HEK293 (cell line): ENCODE measurements around the gene MEIOC.

Experiments used
- CTCF ChIA-PET: fragments of 350-600 bp; formaldehyde crosslinking; extraction: SDS; loops from one replicate; lab custom pipeline; 2021; ENCODE audit warnings: antibody characterized with exemption; lab: Yijun Ruan, JAX
- POLR2A ChIA-PET: fragments of 300-600 bp; formaldehyde crosslinking; extraction: SDS; loops from one replicate; lab custom pipeline; 2020; ENCODE audit warnings: antibody characterized with exemption, inconsistent platforms; lab: Yijun Ruan, JAX
- H3K27ac ChIP-seq: fragments of 200-500 bp; sonication (Bioruptor generic); 2 replicates; pipeline ENCODE4 v1.5.1; 2014; ENCODE audit warnings: low read depth, low read length, control low read depth, inconsistent platforms; ENCODE audit errors: extremely low read depth
- H3K36me3 ChIP-seq, 2 experiments: fragments of 200-500 bp in 1 of 2; sonication (Bioruptor generic) in 1 of 2; 1 replicate in 1 of 2; 2 replicates in 1 of 2; pipeline ENCODE4 v1.5.1; 2014 to 2017; ENCODE audit warnings: inconsistent platforms in 2 of 2, low read length in 2 of 2; ENCODE audit not compliant: control insufficient read depth in 2 of 2, insufficient read depth in 1 of 2
- H3K4me1 ChIP-seq: fragments of 200-500 bp; sonication (Bioruptor generic); 2 replicates; pipeline ENCODE4 v1.5.1; 2014; ENCODE audit warnings: mild to moderate bottlenecking, low read length, inconsistent platforms; ENCODE audit not compliant: control insufficient read depth, insufficient read depth
- H3K4me3 ChIP-seq: 2 replicates; pipeline ENCODE4 v1.5.1; 2011; ENCODE audit warnings: low read depth, mild to moderate bottlenecking, control low read depth, low read length, moderate library complexity
- H3K9me3 ChIP-seq: fragments of 200-500 bp; sonication (Bioruptor generic); 2 replicates; pipeline ENCODE4 v1.5.1; 2014; ENCODE audit warnings: low read depth, low read length, inconsistent platforms; ENCODE audit not compliant: control insufficient read depth, insufficient read depth
- HIC1 ChIP-seq: fragments of 450-650 bp; formaldehyde crosslinking; IDR thresholded peaks from 2 replicates; pipeline ENCODE4 v1.5.1; 2016; ENCODE audit warnings: missing biosample characterization, missing genetic modification characterization
- HOXA7 ChIP-seq: sonication (generic); formaldehyde crosslinking; IDR thresholded peaks from 2 replicates; pipeline ENCODE4 v1.8.1; 2022; ENCODE audit warnings: missing genetic modification reagents, borderline replicate concordance
- KLF7 ChIP-seq: fragments of 450-650 bp; formaldehyde crosslinking; IDR thresholded peaks from 2 replicates; pipeline ENCODE4 v1.5.1; 2016; ENCODE audit warnings: missing biosample characterization, missing genetic modification characterization, borderline replicate concordance
- OSR2 ChIP-seq: fragments of 450-650 bp; formaldehyde crosslinking; IDR thresholded peaks from 2 replicates; pipeline ENCODE4 v1.5.1; 2016; ENCODE audit warnings: missing biosample characterization, missing genetic modification characterization
- OVOL3 ChIP-seq: fragments of 450-650 bp; formaldehyde crosslinking; IDR thresholded peaks from 2 replicates; pipeline ENCODE4 v1.5.1; 2016; ENCODE audit warnings: missing biosample characterization, missing genetic modification characterization
- PRDM6 ChIP-seq: fragments of 450-650 bp; formaldehyde crosslinking; IDR thresholded peaks from 2 replicates; pipeline ENCODE4 v1.5.1; 2017; ENCODE audit warnings: missing biosample characterization, missing genetic modification characterization
- SCRT1 ChIP-seq: fragments of 450-650 bp; formaldehyde crosslinking; IDR thresholded peaks from 2 replicates; pipeline ENCODE4 v1.5.1; 2016; ENCODE audit warnings: missing biosample characterization, missing genetic modification characterization, borderline replicate concordance
- SP7 ChIP-seq: fragments of 450-650 bp; formaldehyde crosslinking; IDR thresholded peaks from 2 replicates; pipeline ENCODE4 v1.5.1; 2016; ENCODE audit warnings: missing biosample characterization, missing genetic modification characterization
- ZBTB11 ChIP-seq: fragments of 450-650 bp; formaldehyde crosslinking; conservative IDR thresholded peaks from 2 replicates; pipeline ENCODE4 v1.5.1; 2016; ENCODE audit warnings: low read depth, missing biosample characterization, missing genetic modification characterization
- ZBTB21 ChIP-seq: fragments of 450-650 bp; formaldehyde crosslinking; IDR thresholded peaks from 2 replicates; pipeline ENCODE4 v1.5.1; 2017; ENCODE audit warnings: missing biosample characterization, missing genetic modification characterization
- ZNF266 ChIP-seq: fragments of 450-650 bp; formaldehyde crosslinking; IDR thresholded peaks from 2 replicates; pipeline ENCODE4 v1.5.1; 2016; ENCODE audit warnings: missing biosample characterization, missing genetic modification characterization, low read depth
- ZNF324 ChIP-seq: fragments of 450-650 bp; formaldehyde crosslinking; IDR thresholded peaks from 2 replicates; pipeline ENCODE4 v1.5.1; 2016; ENCODE audit warnings: missing biosample characterization, missing genetic modification characterization
- ZNF501 ChIP-seq: fragments of 450-650 bp; formaldehyde crosslinking; IDR thresholded peaks from 2 replicates; pipeline ENCODE4 v1.5.1; 2016; ENCODE audit warnings: missing biosample characterization, missing genetic modification characterization
- ZNF585B ChIP-seq: fragments of 450-650 bp; formaldehyde crosslinking; IDR thresholded peaks from 2 replicates; pipeline ENCODE4 v1.5.1; 2016; ENCODE audit warnings: missing biosample characterization, missing genetic modification characterization
- ZNF610 ChIP-seq: fragments of 450-650 bp; formaldehyde crosslinking; IDR thresholded peaks from 2 replicates; pipeline ENCODE4 v1.5.1; 2016; ENCODE audit warnings: missing biosample characterization, missing genetic modification characterization, borderline replicate concordance
- ZNF658 ChIP-seq: fragments of 450-650 bp; formaldehyde crosslinking; IDR thresholded peaks from 2 replicates; pipeline ENCODE4; 2016; ENCODE audit warnings: missing biosample characterization, missing genetic modification characterization
- ZNF692 ChIP-seq: fragments of 450-650 bp; formaldehyde crosslinking; IDR thresholded peaks from 2 replicates; pipeline ENCODE4 v1.5.1; 2016; ENCODE audit warnings: missing biosample characterization, missing genetic modification characterization
- ZNF701 ChIP-seq: fragments of 450-650 bp; formaldehyde crosslinking; IDR thresholded peaks from 2 replicates; pipeline ENCODE4 v1.5.1; 2016; ENCODE audit warnings: missing biosample characterization, missing genetic modification characterization
- ZNF707 ChIP-seq: fragments of 450-650 bp; formaldehyde crosslinking; IDR thresholded peaks from 2 replicates; pipeline ENCODE4 v1.5.1; 2016; ENCODE audit warnings: missing biosample characterization, missing genetic modification characterization
- ZXDB ChIP-seq: fragments of 450-650 bp; formaldehyde crosslinking; IDR thresholded peaks from 2 replicates; pipeline ENCODE4 v1.5.1; 2016; ENCODE audit warnings: missing biosample characterization, missing genetic modification characterization

Gene MEIOC

GRCh38 chr17:44628243-44629188 lies 27.8 kb upstream of the MEIOC start (continued):
- TF ChIP-seq HIC1 (tag by site-specific recombination) = no peak
- no peak for TF ChIP-seq ZNF585B (tag by site-specific recombination)
- no peak for TF ChIP-seq ZNF501 (tag by site-specific recombination)
- no peak for TF ChIP-seq ZNF658 (tag by site-specific recombination)
- no peak for TF ChIP-seq HOXA7 (CRISPR knock-in tag)
- TF ChIP-seq ZNF324 (tag by site-specific recombination) = no peak
- TF ChIP-seq KLF7 (tag by site-specific recombination) = no peak

GRCh38 chr17:44629314-44629713 lies 27.0 kb upstream of the MEIOC start:
- H3K4me1 ChIP-seq = no peaks in the 10 kb centered on the region
- no peak overlapping the region for H3K4me3 ChIP-seq
- H3K9me3 ChIP-seq = no peaks in the 10 kb centered on the region
- TF ChIP-seq ZNF707 = no peak
- TF ChIP-seq ZBTB11 (tag by site-specific recombination) = no peak
- TF ChIP-seq SCRT1 (tag by site-specific recombination) = no peak
- TF ChIP-seq ZNF701 (tag by site-specific recombination) = no peak
- no peak for TF ChIP-seq ZXDB (tag by site-specific recombination)
- TF ChIP-seq SP7 (tag by site-specific recombination) = no peak
- TF ChIP-seq ZNF610 (tag by site-specific recombination) = no peak
- no peak for TF ChIP-seq ZNF266 (tag by site-specific recombination)
- TF ChIP-seq ZBTB21 (tag by site-specific recombination) = no peak
- no peak for TF ChIP-seq ZNF585B (tag by site-specific recombination)
- no peak for TF ChIP-seq ZNF692
- TF ChIP-seq ZNF324 (tag by site-specific recombination) = no peak
- no peak for TF ChIP-seq OSR2
- no peak for TF ChIP-seq OVOL3 (tag by site-specific recombination)
- no peak for TF ChIP-seq PRDM6
- POLR2A ChIA-PET = no interaction called here
- no peak overlapping the region for H3K27ac ChIP-seq
- no peaks in the 10 kb centered on the region for H3K36me3 ChIP-seq
- CTCF ChIA-PET = interaction anchor here (0.7 to 6.8 kb wide), 3 partner anchors 47 to 150 kb away, joined by 3 to 100 read pairs (median 12); no protein-coding TSS in a partner anchor
